GM21619 (cell line): ENCODE data around the gene RTN4.
"Not testable (repeated sequence)": the region's sequence is repeated elsewhere in the genome, so short reads cannot be mapped to it uniquely, and the experiment has no call there.

Experiments
- ATAC-seq: cut with Tn5 transposase; IDR thresholded peaks from one replicate; pipeline ENCODE4 v1.9.1; 2021; ENCODE audit not compliant: unreplicated experiment

Gene RTN4

GRCh38 chr2:55050100-55050994 lies at the start of gene RTN4:
RTN4 (minus strand) TSS chr2:55050451; CDS start chr2:55050300, 151 bp downstream.
- ATAC-seq, result peak; percentile 76

GRCh38 chr2:55099493-55099877 lies 49.2 kb upstream of the RTN4 start:
- ATAC-seq, result no peak

GRCh38 chr2:55097461-55098410 lies 47.5 kb upstream of the RTN4 start:
- ATAC-seq, result no peak

- no peak for ATAC-seq
Measured at GRCh38 chr2:55097082-55097460, 46.8 kb upstream of the RTN4 start.

- no peak for ATAC-seq
Measured at GRCh38 chr2:55096586-55096985, 46.3 kb upstream of the RTN4 start.

GRCh38 chr2:55093381-55093780 lies 43.1 kb upstream of the RTN4 start:
- ATAC-seq, result no peak

GRCh38 chr2:55092439-55092838 lies 42.2 kb upstream of the RTN4 start:
- ATAC-seq, result no peak

GRCh38 chr2:55091681-55092080 lies 41.4 kb upstream of the RTN4 start:
- not testable (repeated sequence) for ATAC-seq

GRCh38 chr2:55090702-55091101 lies 40.5 kb upstream of the RTN4 start:
- ATAC-seq, result no peak

GRCh38 chr2:55089726-55090125 lies 39.5 kb upstream of the RTN4 start:
- ATAC-seq, result no peak

GRCh38 chr2:55088400-55088799 lies 38.1 kb upstream of the RTN4 start:
- ATAC-seq, result no peak

- ATAC-seq, result no peak
Measured at GRCh38 chr2:55087936-55088335, 37.7 kb upstream of the RTN4 start.

- ATAC-seq, result no peak
Measured at GRCh38 chr2:55087501-55087900, 37.2 kb upstream of the RTN4 start.

- no peak for ATAC-seq
Measured at GRCh38 chr2:55085113-55086040, 35.1 kb upstream of the RTN4 start.

GRCh38 chr2:55084641-55085040 lies 34.4 kb upstream of the RTN4 start:
- ATAC-seq, result no peak

- ATAC-seq, result no peak
Measured at GRCh38 chr2:55080204-55080738, 30.0 kb upstream of the RTN4 start.

GRCh38 chr2:55078956-55079355 lies 28.7 kb upstream of the RTN4 start:
- no peak for ATAC-seq

- ATAC-seq, result no peak
Measured at GRCh38 chr2:55076721-55077120, 26.5 kb upstream of the RTN4 start.

GRCh38 chr2:55076019-55076418 lies 25.8 kb upstream of the RTN4 start:
- ATAC-seq, result not testable (repeated sequence)
